Adrenal gland (tissue), 5 donors: Measurements from ENCODE around the gene IQSEC3.

Source experiments
- POLR2A ChIP-seq, 2 donors: fragments of 450-650 bp; IDR thresholded peaks; one replicate each; pipeline ENCODE4 v1.6.1; 2017; ENCODE audit warnings: antibody characterized with exemption in 2 of 2, mild to moderate bottlenecking in 2 of 2, moderate library complexity in 1 of 2
- TF ChIP-seq, protein P1 (sequence below), 6 experiments: fragments of 450-650 bp in 4 of 6; fragments of 200-600 bp in 2 of 6; sonication (generic) in 1 of 6; IDR thresholded peaks; 1 replicate in 5 of 6; 2 replicates in 1 of 6; pipeline versions ENCODE4 v1.5.1 to v1.8.0; 2016 to 2021; ENCODE audit warnings: antibody characterized with exemption in 6 of 6, mild to moderate bottlenecking in 2 of 6, moderate library complexity in 1 of 6
- donor health status: DM: no; HTN: no; CAD: no.

GRCh38 chr12:129001-129400 is 62.4 kb downstream of the IQSEC3 start:
- TF ChIP-seq, protein P1, sequence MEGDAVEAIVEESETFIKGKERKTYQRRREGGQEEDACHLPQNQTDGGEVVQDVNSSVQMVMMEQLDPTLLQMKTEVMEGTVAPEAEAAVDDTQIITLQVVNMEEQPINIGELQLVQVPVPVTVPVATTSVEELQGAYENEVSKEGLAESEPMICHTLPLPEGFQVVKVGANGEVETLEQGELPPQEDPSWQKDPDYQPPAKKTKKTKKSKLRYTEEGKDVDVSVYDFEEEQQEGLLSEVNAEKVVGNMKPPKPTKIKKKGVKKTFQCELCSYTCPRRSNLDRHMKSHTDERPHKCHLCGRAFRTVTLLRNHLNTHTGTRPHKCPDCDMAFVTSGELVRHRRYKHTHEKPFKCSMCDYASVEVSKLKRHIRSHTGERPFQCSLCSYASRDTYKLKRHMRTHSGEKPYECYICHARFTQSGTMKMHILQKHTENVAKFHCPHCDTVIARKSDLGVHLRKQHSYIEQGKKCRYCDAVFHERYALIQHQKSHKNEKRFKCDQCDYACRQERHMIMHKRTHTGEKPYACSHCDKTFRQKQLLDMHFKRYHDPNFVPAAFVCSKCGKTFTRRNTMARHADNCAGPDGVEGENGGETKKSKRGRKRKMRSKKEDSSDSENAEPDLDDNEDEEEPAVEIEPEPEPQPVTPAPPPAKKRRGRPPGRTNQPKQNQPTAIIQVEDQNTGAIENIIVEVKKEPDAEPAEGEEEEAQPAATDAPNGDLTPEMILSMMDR (IDR thresholded peaks at IDR 0.05), result no peak
- no peak for TF ChIP-seq POLR2A (IDR thresholded peaks at IDR 0.05)
